ENCODE measurements around the gene HEMGN.

Gene HEMGN

GRCh38 chr9:97895211-97895610 is 42.8 kb downstream of the HEMGN start:
- H3K27me3 ChIP-seq (ENCODE audit: control insufficient read depth, insufficient read depth, low read length) = peaks cover 11% of the 10 kb centered on the region
- H3K9ac ChIP-seq (ENCODE audit: low read length) = no peak overlapping the region
- H3K4me1 ChIP-seq (ENCODE audit: control insufficient read depth, insufficient read depth, low read length) = 0 out of 2 replicates have a peak, but pooled peaks cover under 1% of the 10 kb centered on the region
- H3K27ac ChIP-seq (ENCODE audit: low read depth, low read length) = no peak overlapping the region
- no peaks in the 10 kb centered on the region for H3K36me3 ChIP-seq (ENCODE audit: control insufficient read depth, insufficient read depth, low read length)
- H3K9me3 ChIP-seq (ENCODE audit: control insufficient read depth, insufficient read depth, low read depth, low read length) = no peaks in the 10 kb centered on the region
- no peak overlapping the region for H3K4me3 ChIP-seq (ENCODE audit: low read depth, low read length)

GRCh38 chr9:97892421-97892820 is 45.6 kb downstream of the HEMGN start:
- Histone ChIP-seq H3K36me3 (ENCODE audit: control insufficient read depth, insufficient read depth, low read length) (no peaks in the 10 kb centered on the region), H3K9ac (ENCODE audit: low read length) (no peak overlapping the region), H3K4me1 (ENCODE audit: control insufficient read depth, insufficient read depth, low read length) (peaks cover 3% of the 10 kb centered on the region; the same call in 1 of the 2 replicates)

GRCh38 chr9:97891736-97892135 is 46.2 kb downstream of the HEMGN start:
- no peak overlapping the region for H3K9ac ChIP-seq (ENCODE audit: low read length)
- H3K4me3 ChIP-seq (ENCODE audit: low read depth, low read length) = no peak overlapping the region
- peaks cover 19% of the 10 kb centered on the region for H3K27me3 ChIP-seq (ENCODE audit: control insufficient read depth, insufficient read depth, low read length)
- peaks cover 3% of the 10 kb centered on the region; the same call in 1 of the 2 replicates for H3K4me1 ChIP-seq (ENCODE audit: control insufficient read depth, insufficient read depth, low read length)
- H3K27ac ChIP-seq (ENCODE audit: low read depth, low read length) = no peak overlapping the region
- no peaks in the 10 kb centered on the region for H3K36me3 ChIP-seq (ENCODE audit: control insufficient read depth, insufficient read depth, low read length)
- no peaks in the 10 kb centered on the region for H3K9me3 ChIP-seq (ENCODE audit: control insufficient read depth, insufficient read depth, low read depth, low read length)

More at GRCh38 chr9:97892421-97892820, 45.6 kb downstream of the HEMGN start:
- Histone ChIP-seq H3K4me3 (ENCODE audit: low read depth, low read length) (no peak overlapping the region), H3K27me3 (ENCODE audit: control insufficient read depth, insufficient read depth, low read length) (peaks cover 19% of the 10 kb centered on the region), H3K27ac (ENCODE audit: low read depth, low read length) (no peak overlapping the region), H3K9me3 (ENCODE audit: control insufficient read depth, insufficient read depth, low read depth, low read length) (no peaks in the 10 kb centered on the region)

GRCh38 chr9:97889941-97890887 is 47.8 kb downstream of the HEMGN start:
- H3K4me3 ChIP-seq (ENCODE audit: low read depth, low read length) = no peak overlapping the region
- no peak overlapping the region for H3K9ac ChIP-seq (ENCODE audit: low read length)

GRCh38 chr9:97880336-97880735 is 57.6 kb downstream of the HEMGN start:
- Histone ChIP-seq H3K9me3 (ENCODE audit: control insufficient read depth, insufficient read depth, low read depth, low read length) (no peaks in the 10 kb centered on the region), H3K4me1 (ENCODE audit: control insufficient read depth, insufficient read depth, low read length) (0 out of 2 replicates have a peak, but pooled peaks cover 6% of the 10 kb centered on the region), H3K9ac (ENCODE audit: low read length) (no peak overlapping the region), H3K27ac (ENCODE audit: low read depth, low read length) (no peak overlapping the region), H3K36me3 (ENCODE audit: control insufficient read depth, insufficient read depth, low read length) (no peaks in the 10 kb centered on the region), H3K4me3 (ENCODE audit: low read depth, low read length) (no peak overlapping the region), H3K27me3 (ENCODE audit: control insufficient read depth, insufficient read depth, low read length) (peaks cover 8% of the 10 kb centered on the region)

More at GRCh38 chr9:97889941-97890887, 47.8 kb downstream of the HEMGN start:
- peaks cover 19% of the 10 kb centered on the region for H3K27me3 ChIP-seq (ENCODE audit: control insufficient read depth, insufficient read depth, low read length)
- no peaks in the 10 kb centered on the region for H3K9me3 ChIP-seq (ENCODE audit: control insufficient read depth, insufficient read depth, low read depth, low read length)
- H3K4me1 ChIP-seq (ENCODE audit: control insufficient read depth, insufficient read depth, low read length) = peaks cover 3% of the 10 kb centered on the region; the same call in 1 of the 2 replicates
- no peak overlapping the region for H3K27ac ChIP-seq (ENCODE audit: low read depth, low read length)
- H3K36me3 ChIP-seq (ENCODE audit: control insufficient read depth, insufficient read depth, low read length) = no peaks in the 10 kb centered on the region

Measured in HUES6 (cell line).